GM21423 (cell line): Measurements from ENCODE around the gene IRF4.
A peak's percentile ranks its signal among the peaks of the same experiment; 100 is the strongest.

Experiments used
- ATAC-seq: cut with Tn5 transposase; IDR thresholded peaks from one replicate; pipeline ENCODE4 v1.9.1; 2021; ENCODE audit warnings: mild to moderate bottlenecking, moderate library complexity; ENCODE audit not compliant: unreplicated experiment

The IRF4 gene

GRCh38 chr6:395432-396125 lies 4.0 kb downstream of the IRF4 start:
- ATAC-seq = no peak

- ATAC-seq = no peak
Measured at GRCh38 chr6:396126-396520, 4.6 kb downstream of the IRF4 start.

- no peak for ATAC-seq
Measured at GRCh38 chr6:397056-397455, 5.5 kb downstream of the IRF4 start.

- no peak for ATAC-seq
Measured at GRCh38 chr6:397604-398003, 6.1 kb downstream of the IRF4 start.

DNA sequence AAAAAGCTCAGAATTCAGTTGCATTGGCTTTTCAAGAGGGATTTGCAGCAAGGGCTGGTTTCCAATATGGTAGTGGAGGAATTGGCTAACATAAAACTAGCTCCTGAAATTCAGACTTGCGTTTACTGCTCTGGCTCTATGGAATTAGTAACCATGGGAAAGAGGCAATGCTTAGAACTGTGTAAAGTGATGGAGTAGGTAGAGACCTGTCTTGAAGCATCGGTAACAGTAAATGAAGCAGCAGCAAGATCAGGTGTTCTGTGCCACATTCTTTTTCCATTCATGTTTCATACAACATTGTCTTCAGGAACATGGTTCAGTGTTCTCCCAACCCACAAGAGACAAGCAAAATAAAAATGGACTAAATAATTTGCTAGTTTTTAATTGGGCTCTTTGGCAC lies 6.5 kb downstream of the IRF4 start:
- no peak for ATAC-seq

GRCh38 chr6:398558-399078 lies 7.1 kb downstream of the IRF4 start:
- no peak for ATAC-seq

DNA sequence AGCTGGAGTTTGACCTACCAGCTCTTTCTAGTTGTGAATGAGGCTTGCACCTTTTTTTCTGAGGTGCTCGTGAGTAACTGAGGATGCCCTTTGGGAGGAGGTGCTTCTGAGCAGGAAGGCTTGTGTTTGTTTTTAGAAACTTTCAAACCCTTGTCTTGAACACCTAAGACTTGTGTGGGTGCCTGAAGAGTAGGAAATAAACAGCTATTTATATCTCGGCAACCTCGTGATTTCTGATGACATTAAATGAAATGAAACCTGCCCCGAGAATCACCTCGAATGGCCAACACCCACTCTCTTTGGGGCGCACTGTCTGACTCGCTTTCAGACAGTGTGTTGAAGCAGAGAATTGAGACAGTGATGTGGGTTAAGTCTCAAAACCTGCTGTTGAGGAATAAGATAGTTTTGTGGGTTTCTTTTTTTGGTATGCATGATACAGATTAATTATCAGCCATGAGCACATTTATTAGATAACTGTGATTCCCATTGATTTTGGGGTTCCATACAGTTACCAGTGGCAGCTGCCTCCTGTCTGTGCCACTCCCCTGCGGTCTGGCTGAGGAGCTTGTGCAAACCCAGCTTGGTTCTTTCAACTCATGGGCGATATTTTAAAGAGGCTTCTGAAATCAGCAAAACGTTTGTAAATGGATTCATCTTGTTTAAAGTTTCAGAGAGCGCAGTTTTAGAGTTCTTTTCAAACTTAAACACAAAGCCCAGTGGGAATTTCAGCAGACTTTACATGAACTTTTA lies 8.4 kb downstream of the IRF4 start:
- peak; percentile 42 for ATAC-seq

- no peak for ATAC-seq
Measured at GRCh38 chr6:400815-401214, 9.3 kb downstream of the IRF4 start.

- ATAC-seq = no peak
Measured at GRCh38 chr6:401239-401993, 9.9 kb downstream of the IRF4 start.

- no peak for ATAC-seq
Measured at GRCh38 chr6:401994-402640, 10.6 kb downstream of the IRF4 start.

DNA sequence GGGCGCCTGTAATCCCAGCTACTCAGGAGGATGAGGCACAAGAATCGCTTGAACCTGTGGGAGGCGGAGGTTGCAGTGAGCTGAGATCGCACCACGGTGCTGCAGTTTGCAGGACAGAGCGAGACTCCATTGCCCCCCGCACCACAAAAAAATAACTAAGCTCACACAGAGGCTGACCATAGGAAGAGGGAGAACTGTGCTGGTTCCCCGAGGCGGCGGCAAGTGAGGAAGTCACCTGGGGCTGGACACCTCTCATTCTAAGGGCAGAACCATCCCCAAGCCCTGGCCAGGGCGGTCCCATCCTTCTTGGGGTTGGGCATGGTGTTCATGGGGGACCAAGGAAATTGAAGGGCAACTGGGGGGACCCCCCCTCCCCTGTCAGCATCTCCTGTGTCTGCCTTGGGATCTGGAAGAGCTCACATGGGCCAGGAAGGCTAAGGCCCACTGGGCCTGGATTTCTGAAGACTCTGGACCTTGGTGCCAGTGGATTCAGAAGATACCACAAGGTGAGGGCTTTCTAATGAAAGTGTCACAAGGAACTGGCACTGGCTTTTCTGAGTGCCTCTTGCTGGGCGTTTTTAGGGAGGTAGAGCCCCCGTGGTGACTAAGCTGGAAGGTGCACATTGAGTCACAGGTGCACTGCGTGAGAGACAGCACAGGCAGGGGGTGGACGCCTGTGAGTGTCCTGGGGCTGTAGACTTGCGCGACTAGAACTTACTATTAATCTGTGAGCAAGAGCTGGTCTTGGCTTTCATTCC lies 11.5 kb downstream of the IRF4 start:
- ATAC-seq = no peak

DNA sequence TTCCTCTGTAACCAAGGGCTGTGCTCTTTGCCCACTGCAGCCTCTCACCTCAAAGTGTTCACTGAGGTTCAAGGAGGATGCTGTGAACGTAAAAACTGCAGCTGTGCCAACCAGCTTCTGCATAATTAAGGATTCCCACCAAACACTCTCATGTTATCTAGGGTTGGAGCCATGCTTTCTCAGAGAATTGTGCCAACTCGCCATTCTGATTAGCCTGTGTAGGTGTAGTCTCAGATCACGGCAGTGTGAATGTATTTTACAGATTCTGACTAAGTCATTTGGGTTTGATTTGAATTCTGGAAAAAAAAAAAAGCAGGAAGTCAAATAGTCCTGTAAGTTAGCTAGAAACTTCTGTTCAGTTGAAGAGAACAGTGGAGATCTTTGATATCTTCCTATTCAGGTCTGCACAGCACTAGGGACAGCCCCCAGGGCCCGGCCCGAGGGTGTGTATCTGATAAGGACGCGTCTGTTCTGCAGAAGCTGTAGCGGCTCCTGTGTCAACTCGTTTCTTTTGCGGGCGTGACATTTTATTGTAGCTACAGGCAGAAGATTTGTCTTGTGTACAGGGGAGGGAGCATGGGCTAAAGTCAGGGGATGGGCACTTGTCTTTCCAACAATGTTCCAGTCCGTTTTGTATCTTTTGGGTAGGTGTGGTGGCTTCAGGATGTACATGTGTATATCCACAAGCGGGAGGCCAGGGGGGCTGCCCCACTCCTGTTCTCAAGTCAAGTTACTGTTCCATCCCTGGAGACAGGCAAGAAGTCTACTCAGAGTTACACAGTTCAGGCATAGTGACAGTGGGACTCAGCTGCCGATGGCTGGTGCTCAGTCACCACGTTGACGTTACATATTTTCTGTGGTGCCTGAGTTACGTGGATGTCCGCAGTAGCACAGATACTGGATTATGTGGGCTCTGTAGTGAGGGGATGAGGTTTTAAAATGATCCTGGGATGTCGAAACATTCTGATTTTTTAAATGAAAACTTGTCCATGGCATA lies 12.4 kb downstream of the IRF4 start:
- no peak for ATAC-seq

DNA sequence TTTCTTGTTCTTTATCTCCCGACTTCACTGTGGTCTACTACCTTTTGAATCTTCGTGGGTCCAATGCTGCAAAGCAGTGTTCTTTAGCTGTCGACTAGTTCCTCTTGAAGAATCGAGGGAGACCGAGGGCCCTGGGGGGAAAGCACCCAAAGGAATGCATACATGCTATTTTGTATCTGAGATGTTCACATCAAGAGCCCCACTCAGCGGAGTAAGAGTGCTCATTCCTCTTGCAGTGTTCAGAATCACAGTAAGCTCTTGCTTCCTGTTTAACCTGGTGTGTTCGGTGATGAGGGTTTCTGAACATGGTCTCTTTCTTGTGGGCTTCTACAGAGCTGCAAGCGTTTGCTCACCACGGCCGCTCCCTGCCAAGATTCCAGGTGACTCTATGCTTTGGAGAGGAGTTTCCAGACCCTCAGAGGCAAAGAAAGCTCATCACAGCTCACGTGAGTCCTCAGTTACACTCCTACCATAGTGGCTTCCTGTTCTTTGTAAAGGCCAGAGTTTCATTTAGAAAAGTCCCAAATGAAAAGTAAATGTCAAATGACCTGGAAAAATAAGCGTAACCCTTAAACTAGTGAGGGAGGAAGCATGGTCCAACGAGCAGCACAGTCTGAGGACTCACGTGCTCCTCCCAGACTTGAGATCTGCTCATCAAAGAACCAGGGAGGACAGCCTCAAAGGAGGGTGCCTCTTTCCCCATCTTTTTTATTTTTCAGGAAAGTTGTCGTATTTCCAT lies 13.3 kb downstream of the IRF4 start:
- no peak for ATAC-seq

DNA sequence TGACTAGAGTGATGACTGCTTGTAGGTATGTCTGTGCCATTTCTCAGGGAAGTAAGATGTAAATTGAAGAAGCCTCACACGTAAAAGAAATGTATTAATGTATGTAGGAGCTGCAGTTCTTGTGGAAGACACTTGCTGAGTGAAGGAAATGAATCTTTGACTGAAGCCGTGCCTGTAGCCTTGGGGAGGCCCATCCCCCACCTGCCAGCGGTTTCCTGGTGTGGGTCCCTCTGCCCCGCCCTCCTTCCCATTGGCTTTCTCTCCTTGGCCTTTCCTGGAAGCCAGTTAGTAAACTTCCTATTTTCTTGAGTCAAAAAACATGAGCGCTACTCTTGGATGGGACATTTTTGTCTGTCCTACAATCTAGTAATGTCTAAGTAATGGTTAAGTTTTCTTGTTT lies 16.6 kb downstream of the IRF4 start:
- no peak for ATAC-seq

DNA sequence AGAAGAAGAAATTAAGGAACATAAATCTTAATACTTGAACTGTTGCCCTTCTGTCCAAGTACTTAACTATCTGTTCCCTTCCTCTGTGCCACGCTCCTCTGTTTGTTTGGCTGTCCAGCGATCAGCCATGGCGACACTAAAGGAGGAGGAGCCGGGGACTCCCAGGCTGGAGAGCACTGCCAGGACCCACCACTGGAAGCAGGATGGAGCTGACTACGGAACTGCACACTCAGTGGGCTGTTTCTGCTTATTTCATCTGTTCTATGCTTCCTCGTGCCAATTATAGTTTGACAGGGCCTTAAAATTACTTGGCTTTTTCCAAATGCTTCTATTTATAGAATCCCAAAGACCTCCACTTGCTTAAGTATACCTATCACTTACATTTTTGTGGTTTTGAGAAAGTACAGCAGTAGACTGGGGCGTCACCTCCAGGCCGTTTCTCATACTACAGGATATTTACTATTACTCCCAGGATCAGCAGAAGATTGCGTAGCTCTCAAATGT lies 17.1 kb downstream of the IRF4 start:
- no peak for ATAC-seq

DNA sequence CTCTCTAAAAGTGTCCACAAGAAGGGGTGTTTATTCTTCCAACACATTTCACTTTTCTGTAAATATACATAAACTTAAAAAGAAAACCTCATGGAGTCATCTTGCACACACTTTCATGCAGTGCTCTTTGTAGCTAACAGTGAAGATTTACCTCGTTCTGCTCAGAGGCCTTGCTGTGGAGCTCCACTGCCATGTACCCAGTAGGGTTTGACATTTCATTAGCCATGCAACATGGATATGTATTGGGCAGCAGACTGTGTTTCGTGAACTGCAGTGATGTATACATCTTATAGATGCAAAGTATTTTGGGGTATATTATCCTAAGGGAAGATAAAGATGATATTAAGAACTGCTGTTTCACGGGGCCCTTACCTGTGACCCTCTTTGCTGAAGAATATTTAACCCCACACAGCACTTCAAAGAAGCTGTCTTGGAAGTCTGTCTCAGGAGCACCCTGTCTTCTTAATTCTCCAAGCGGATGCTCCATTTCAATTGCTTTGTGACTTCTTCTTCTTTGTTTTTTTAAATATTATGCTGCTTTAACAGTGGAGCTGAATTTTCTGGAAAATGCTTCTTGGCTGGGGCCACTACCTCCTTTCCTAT lies 17.9 kb downstream of the IRF4 start:
- ATAC-seq = no peak

DNA sequence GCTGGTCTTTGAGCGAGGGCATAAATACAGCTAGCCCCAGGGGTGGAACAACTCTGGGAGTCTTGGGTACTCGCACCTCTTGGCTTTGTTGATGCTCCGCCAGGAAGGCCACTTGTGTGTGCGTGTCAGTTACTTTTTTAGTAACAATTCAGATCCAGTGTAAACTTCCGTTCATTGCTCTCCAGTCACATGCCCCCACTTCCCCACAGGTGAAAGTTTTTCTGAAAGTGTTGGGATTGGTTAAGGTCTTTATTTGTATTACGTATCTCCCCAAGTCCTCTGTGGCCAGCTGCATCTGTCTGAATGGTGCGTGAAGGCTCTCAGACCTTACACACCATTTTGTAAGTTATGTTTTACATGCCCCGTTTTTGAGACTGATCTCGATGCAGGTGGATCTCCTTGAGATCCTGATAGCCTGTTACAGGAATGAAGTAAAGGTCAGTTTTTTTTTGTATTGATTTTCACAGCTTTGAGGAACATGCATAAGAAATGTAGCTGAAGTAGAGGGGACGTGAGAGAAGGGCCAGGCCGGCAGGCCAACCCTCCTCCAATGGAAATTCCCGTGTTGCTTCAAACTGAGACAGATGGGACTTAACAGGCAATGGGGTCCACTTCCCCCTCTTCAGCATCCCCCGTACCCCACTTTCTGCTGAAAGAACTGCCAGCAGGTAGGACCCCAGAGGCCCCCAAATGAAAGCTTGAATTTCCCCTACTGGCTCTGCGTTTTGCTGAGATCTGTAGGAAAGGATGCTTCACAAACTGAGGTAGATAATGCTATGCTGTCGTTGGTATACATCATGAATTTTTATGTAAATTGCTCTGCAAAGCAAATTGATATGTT lies 19.2 kb downstream of the IRF4 start:
- ATAC-seq = no peak
